ENCODE measurements around the gene SYN1. TPM values are rescaled to one million over a fixed set of nuclear protein-coding genes. Genes with fewer than 3 reads are reported as not detected.
A peak's percentile ranks its signal among the peaks of the same experiment; 100 is the strongest.

SYN1 gene
- total RNA-seq, 1 donor from 2014 or later: 2.2 TPM

- Mint-ChIP-seq H3K4me3 (ENCODE audit: unreplicated experiment) (no peak overlapping the region), H3K27ac (ENCODE audit: unreplicated experiment) (no peak overlapping the region), H3K36me3 (ENCODE audit: low read depth, unreplicated experiment) (peaks cover 2% of the 10 kb centered on the region), H3K27me3 (ENCODE audit: low read depth, unreplicated experiment) (no peaks in the 10 kb centered on the region), H3K9me3 (ENCODE audit: unreplicated experiment) (peaks cover 3% of the 10 kb centered on the region), H3K4me1 (ENCODE audit: low read depth, unreplicated experiment) (peaks cover 16% of the 10 kb centered on the region)
- H2AFZ ChIP-seq (ENCODE audit: low read depth, low read length): no peak overlapping the region
- TF ChIP-seq CTCF (IDR thresholded peaks at IDR 0.05; ENCODE audit: insufficient read depth, low read depth, low read length) (peak; percentile 32), EZH2 (IDR thresholded peaks at IDR 0.05; ENCODE audit: insufficient read depth, low read length) (no peak)
- no peak overlapping the region for H3K4me3 ChIP-seq (ENCODE audit: insufficient read depth, low read depth, low read length)
- H3K9ac ChIP-seq (ENCODE audit: low read length): no peak overlapping the region
- peaks cover 40% of the 10 kb centered on the region for H4K20me1 ChIP-seq (ENCODE audit: insufficient read depth, low read length)
- peaks cover 49% of the 10 kb centered on the region for H3K79me2 ChIP-seq (ENCODE audit: insufficient read depth, low read length)
- no peaks in the 10 kb centered on the region for H3K9me3 ChIP-seq (ENCODE audit: insufficient read depth, low read depth, low read length)
- no peak overlapping the region for H3K4me2 ChIP-seq (ENCODE audit: low read length)
- peak; percentile 97 for FAIRE-seq
- peaks cover 9% of the 10 kb centered on the region for H3K4me1 ChIP-seq (ENCODE audit: insufficient read depth, low read length)
- peaks cover 10% of the 10 kb centered on the region for H3K36me3 ChIP-seq (ENCODE audit: insufficient read depth, low read length)
- H3K27ac ChIP-seq (ENCODE audit: low read depth, low read length): no peak overlapping the region
- H3K27me3 ChIP-seq (ENCODE audit: insufficient read depth, low read length): no peaks in the 10 kb centered on the region
- DNase-seq (ENCODE audit: low read depth): no peak
Measured at GRCh38 chrX:47643926-47644325, 24.3 kb upstream of the SYN1 start.

GRCh38 chrX:47638816-47639215 lies 19.2 kb upstream of the SYN1 start:
- no peak for FAIRE-seq
- no peak overlapping the region for H3K27ac ChIP-seq (ENCODE audit: low read depth, low read length)
- Mint-ChIP-seq H3K9me3 (ENCODE audit: unreplicated experiment) (peaks cover 3% of the 10 kb centered on the region), H3K36me3 (ENCODE audit: low read depth, unreplicated experiment) (peaks cover 8% of the 10 kb centered on the region), H3K4me1 (ENCODE audit: low read depth, unreplicated experiment) (no peaks in the 10 kb centered on the region), H3K4me3 (ENCODE audit: unreplicated experiment) (no peak overlapping the region), H3K27ac (ENCODE audit: unreplicated experiment) (no peak overlapping the region), H3K27me3 (ENCODE audit: low read depth, unreplicated experiment) (no peaks in the 10 kb centered on the region)
- H3K36me3 ChIP-seq (ENCODE audit: insufficient read depth, low read length): peaks cover 12% of the 10 kb centered on the region
- peaks cover 11% of the 10 kb centered on the region for H4K20me1 ChIP-seq (ENCODE audit: insufficient read depth, low read length)
- H2AFZ ChIP-seq (ENCODE audit: low read depth, low read length): no peak overlapping the region
- DNase-seq (ENCODE audit: low read depth): no peak
- H3K9me3 ChIP-seq (ENCODE audit: insufficient read depth, low read depth, low read length): no peaks in the 10 kb centered on the region
- H3K79me2 ChIP-seq (ENCODE audit: insufficient read depth, low read length): peaks cover 11% of the 10 kb centered on the region
- H3K9ac ChIP-seq (ENCODE audit: low read length): no peak overlapping the region
- no peak for TF ChIP-seq CTCF (IDR thresholded peaks at IDR 0.05; ENCODE audit: insufficient read depth, low read depth, low read length)
- no peak for TF ChIP-seq EZH2 (IDR thresholded peaks at IDR 0.05; ENCODE audit: insufficient read depth, low read length)
- H3K4me3 ChIP-seq (ENCODE audit: insufficient read depth, low read depth, low read length): no peak overlapping the region
- H3K27me3 ChIP-seq (ENCODE audit: insufficient read depth, low read length): no peaks in the 10 kb centered on the region
- H3K4me1 ChIP-seq (ENCODE audit: insufficient read depth, low read length): peaks cover 3% of the 10 kb centered on the region
- no peak overlapping the region for H3K4me2 ChIP-seq (ENCODE audit: low read length)

GRCh38 chrX:47637546-47638195 lies 18.0 kb upstream of the SYN1 start:
- H3K4me3 Mint-ChIP-seq (ENCODE audit: unreplicated experiment): no peak overlapping the region
- Histone ChIP-seq H3K27ac (ENCODE audit: low read depth, low read length) (no peak overlapping the region), H3K4me2 (ENCODE audit: low read length) (peak overlapping the region; percentile 46), H3K79me2 (ENCODE audit: insufficient read depth, low read length) (no peaks in the 10 kb centered on the region), H3K9ac (ENCODE audit: low read length) (no peak overlapping the region), H3K27me3 (ENCODE audit: insufficient read depth, low read length) (no peaks in the 10 kb centered on the region), H3K36me3 (ENCODE audit: insufficient read depth, low read length) (peaks cover 12% of the 10 kb centered on the region), H3K9me3 (ENCODE audit: insufficient read depth, low read depth, low read length) (no peaks in the 10 kb centered on the region), H2AFZ (ENCODE audit: low read depth, low read length) (no peak overlapping the region), H4K20me1 (ENCODE audit: insufficient read depth, low read length) (peaks cover 4% of the 10 kb centered on the region), H3K4me1 (ENCODE audit: insufficient read depth, low read length) (peaks cover 3% of the 10 kb centered on the region), H3K4me3 (ENCODE audit: insufficient read depth, low read depth, low read length) (no peak overlapping the region)
- H3K4me1 Mint-ChIP-seq (ENCODE audit: low read depth, unreplicated experiment): no peaks in the 10 kb centered on the region
- DNase-seq (ENCODE audit: low read depth): no peak
- H3K9me3 Mint-ChIP-seq (ENCODE audit: unreplicated experiment): peaks cover 3% of the 10 kb centered on the region
- H3K27me3 Mint-ChIP-seq (ENCODE audit: low read depth, unreplicated experiment): no peaks in the 10 kb centered on the region
- FAIRE-seq: no peak
- TF ChIP-seq CTCF (IDR thresholded peaks at IDR 0.05; ENCODE audit: insufficient read depth, low read depth, low read length) (no peak), EZH2 (IDR thresholded peaks at IDR 0.05; ENCODE audit: insufficient read depth, low read length) (no peak)
- H3K36me3 Mint-ChIP-seq (ENCODE audit: low read depth, unreplicated experiment): peaks cover 8% of the 10 kb centered on the region
- H3K27ac Mint-ChIP-seq (ENCODE audit: unreplicated experiment): no peak overlapping the region
